Ishikawa (cell line): Measurements from ENCODE around the gene RALGPS2.

Experiments
- CEBPB ChIP-seq: IDR thresholded peaks from 2 replicates; pipeline ENCODE4 v1.6.1; 2012
- CREB1 ChIP-seq: IDR thresholded peaks from 2 replicates; pipeline ENCODE4 v1.6.1; 2012; ENCODE audit warnings: low read depth
- EGR1 ChIP-seq: IDR thresholded peaks from 2 replicates; pipeline ENCODE4 v1.6.1; 2012
- EP300 ChIP-seq: IDR thresholded peaks from 2 replicates; pipeline ENCODE4 v1.6.1; 2012; ENCODE audit warnings: borderline replicate concordance
- FOXM1 ChIP-seq: IDR thresholded peaks from 2 replicates; pipeline ENCODE4 v1.6.1; 2012; ENCODE audit warnings: low read depth, borderline replicate concordance
- NFIC ChIP-seq: IDR thresholded peaks from 2 replicates; pipeline ENCODE4 v1.6.1; 2012
- RAD21 ChIP-seq: IDR thresholded peaks from 2 replicates; pipeline ENCODE4 v1.6.1; 2012; ENCODE audit warnings: low read depth
- TAF1 ChIP-seq: IDR thresholded peaks from 2 replicates; pipeline ENCODE4 v1.6.1; 2012; ENCODE audit warnings: low read depth, mild to moderate bottlenecking
- TCF12 ChIP-seq: IDR thresholded peaks from 2 replicates; pipeline ENCODE4 v1.6.1; 2012; ENCODE audit warnings: low read depth
- TEAD4 ChIP-seq: IDR thresholded peaks from 2 replicates; pipeline ENCODE4 v1.6.1; 2012
- YY1 ChIP-seq: IDR thresholded peaks from 2 replicates; pipeline ENCODE4 v1.6.1; 2012; ENCODE audit warnings: low read depth
- ZBTB7A ChIP-seq: IDR thresholded peaks from 2 replicates; pipeline ENCODE4 v1.6.1; 2012; ENCODE audit warnings: low read depth
- TF ChIP-seq, protein P1 (sequence below): IDR thresholded peaks from 2 replicates; pipeline ENCODE4 v1.6.1; 2012

DNA sequence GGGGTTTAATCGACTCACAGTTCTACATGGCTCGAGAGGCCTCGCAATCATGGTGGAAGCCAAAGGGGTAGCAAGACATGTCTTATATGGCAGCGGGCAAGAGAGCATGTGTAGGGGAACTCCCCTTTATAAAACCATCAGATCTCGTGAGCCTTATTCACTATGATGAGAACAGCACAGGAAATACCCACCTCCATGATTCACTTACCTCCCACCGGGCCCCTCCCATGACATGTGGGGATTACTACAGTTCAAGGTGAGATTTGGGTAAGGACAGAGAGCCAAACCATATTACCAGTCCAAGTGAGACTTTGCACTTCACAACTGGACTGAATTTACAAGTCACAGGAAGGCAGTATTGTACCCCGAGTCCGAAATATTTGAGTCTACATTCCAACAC lies 219.7 kb downstream of the RALGPS2 start:
- TF ChIP-seq NFIC (no peak), YY1 (no peak), EP300 (no peak), TCF12 (no peak), CEBPB (no peak), CREB1 (no peak), TAF1 (no peak), FOXM1 (no peak), ZBTB7A (no peak), TEAD4 (no peak), RAD21 (no peak), EGR1 (no peak)
- TF ChIP-seq, protein P1, sequence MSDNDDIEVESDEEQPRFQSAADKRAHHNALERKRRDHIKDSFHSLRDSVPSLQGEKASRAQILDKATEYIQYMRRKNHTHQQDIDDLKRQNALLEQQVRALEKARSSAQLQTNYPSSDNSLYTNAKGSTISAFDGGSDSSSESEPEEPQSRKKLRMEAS = no peak
